B cell (primary cell): Measurements from ENCODE around the gene WASF2. TPM values are rescaled to one million over a fixed set of nuclear protein-coding genes. Genes with fewer than 3 reads are reported as not detected.

Source experiments
- ATAC-seq: fragments of 200-7000 bp; cut with Tn5 transposase; one replicate; pipeline ENCODE4 v1.10.0; 2021; ENCODE audit warnings: low read depth, mild to moderate bottlenecking, moderate number of reproducible peaks, moderate library complexity
- CTCF ChIA-PET: fragments of 350-600 bp; sonication (Branson Sonifier 250); formaldehyde crosslinking; loops from one replicate; lab custom pipeline; 2021; ENCODE audit warnings: antibody characterized with exemption, inconsistent platforms; lab: Charles Lee
- POLR2A ChIA-PET: fragments of 350-600 bp; sonication (Branson Sonifier 250); formaldehyde crosslinking; loops from one replicate; lab custom pipeline; 2021; ENCODE audit warnings: antibody characterized with exemption; lab: Charles Lee
- DNase-seq: peaks from one replicate; pipeline ENCODE4 v3.0.0; 2013
- H2AFZ ChIP-seq: 2 replicates; pipeline ENCODE4 v1.6.1; 2012; ENCODE audit warnings: mild to moderate bottlenecking, low read depth, low read length; ENCODE audit not compliant: insufficient read depth, poor library complexity, severe bottlenecking
- H3K27ac ChIP-seq, 2 donors: 1 replicate in 1 of 2; 2 replicates in 1 of 2; pipeline ENCODE4 v1.5.1; 2012 to 2013; ENCODE audit warnings: low read length in 2 of 2, mild to moderate bottlenecking in 2 of 2, moderate library complexity in 1 of 2
- H3K27me3 ChIP-seq, 4 experiments: fragments of 200-600 bp in 1 of 4; sonication (generic) in 1 of 4; replicated peaks in 1 of 4; 1 replicate in 2 of 4; 2 replicates in 2 of 4; pipeline versions ENCODE4 v1.6.1 to v1.7.0; 2013 to 2016; ENCODE audit warnings: low read length in 3 of 4, mild to moderate bottlenecking in 2 of 4, mixed read lengths in 1 of 4, moderate library complexity in 1 of 4; ENCODE audit not compliant: insufficient read depth in 4 of 4, control insufficient read depth in 3 of 4; ENCODE audit errors: control extremely low read depth in 1 of 4
- H3K36me3 ChIP-seq, 2 experiments: replicated peaks in 1 of 2; 1 replicate in 1 of 2; 2 replicates in 1 of 2; pipeline versions ENCODE4 v1.6.1 to v1.7.1; 2013; ENCODE audit warnings: low read length in 1 of 2; ENCODE audit not compliant: insufficient read depth in 2 of 2, control insufficient read depth in 1 of 2; ENCODE audit errors: control extremely low read depth in 1 of 2, extremely low read depth in 1 of 2
- H3K4me1 ChIP-seq, 2 donors: fragments of 200-600 bp in 1 of 2; sonication (generic) in 1 of 2; 1 replicate in 1 of 2; 2 replicates in 1 of 2; pipeline versions ENCODE4 v1.5.1 to v1.6.1; 2013 to 2017; ENCODE audit warnings: low read length in 2 of 2; ENCODE audit not compliant: control insufficient read depth in 2 of 2, insufficient read depth in 2 of 2
- H3K4me2 ChIP-seq: replicated peaks from 2 replicates; pipeline ENCODE3; 2012; ENCODE audit warnings: mild to moderate bottlenecking, low read depth, low read length; ENCODE audit not compliant: poor library complexity, severe bottlenecking
- H3K4me3 ChIP-seq, 5 experiments: fragments of 200-600 bp in 1 of 5; sonication (generic) in 1 of 5; 1 replicate in 3 of 5; 2 replicates in 2 of 5; pipeline versions ENCODE4 v1.5.1 to v1.7.0; 2011 to 2016; ENCODE audit warnings: low read length in 4 of 5, mild to moderate bottlenecking in 4 of 5, low read depth in 2 of 5, control low read depth in 1 of 5, moderate library complexity in 1 of 5; ENCODE audit not compliant: insufficient read depth in 1 of 5; ENCODE audit errors: control extremely low read depth in 1 of 5, extremely low read depth in 1 of 5
- H3K79me2 ChIP-seq: fragments of 200-600 bp; sonication (generic); one replicate; pipeline ENCODE4 v1.6.0; 2016; ENCODE audit warnings: low read length; ENCODE audit not compliant: control insufficient read depth, insufficient read depth
- H3K9ac ChIP-seq: fragments of 200-600 bp; sonication (generic); 2 replicates; pipeline ENCODE4 v1.6.1; 2017; ENCODE audit warnings: mild to moderate bottlenecking, low read length, moderate library complexity
- H3K9me3 ChIP-seq, 3 donors: one replicate each; pipeline versions ENCODE4 v1.6.1 to v1.7.1; 2013; ENCODE audit warnings: low read length in 2 of 3; ENCODE audit not compliant: control insufficient read depth in 2 of 3, insufficient read depth in 1 of 3; ENCODE audit errors: control extremely low read depth in 1 of 3
- H4K20me1 ChIP-seq: 2 replicates; pipeline ENCODE4 v1.6.0; 2012; ENCODE audit warnings: mild to moderate bottlenecking, low read length; ENCODE audit not compliant: insufficient read depth, control insufficient read depth, poor library complexity, severe bottlenecking
- H3K27ac Mint-ChIP-seq: one replicate; pipeline ENCODE4 v1.8.0; 2021; ENCODE audit warnings: mixed read lengths
- H3K27me3 Mint-ChIP-seq: one replicate; pipeline ENCODE4 v1.8.0; 2021; ENCODE audit warnings: mixed read lengths
- H3K4me1 Mint-ChIP-seq: one replicate; pipeline ENCODE4 v1.8.0; 2021; ENCODE audit warnings: mixed read lengths
- H3K4me3 Mint-ChIP-seq: one replicate; pipeline ENCODE4 v1.8.0; 2021; ENCODE audit warnings: mixed read lengths
- H3K9me3 Mint-ChIP-seq: one replicate; pipeline ENCODE4 v1.8.0; 2022; ENCODE audit warnings: mixed read lengths; ENCODE audit not compliant: insufficient read depth
- EZH2 ChIP-seq: IDR thresholded peaks from 2 replicates; pipeline ENCODE4 v1.6.1; 2012; ENCODE audit warnings: borderline replicate concordance, low read depth, mild to moderate bottlenecking, moderate library complexity, low read length; ENCODE audit not compliant: insufficient read depth, poor library complexity, severe bottlenecking
- WGBS: methylation state at CpG from one replicate; pipeline ENCODE4 v1.1.5; 2013; ENCODE audit warnings: missing lambda C conversion rate; ENCODE audit not compliant: insufficient coverage; 5-methylcytosine and 5-hydroxymethylcytosine counted together
- intact Hi-C: fragments of 100-400 bp; cut with micrococcal nuclease; formaldehyde crosslinking; loops from one replicate; pipeline ENCODE4 v1.10.0; 2022
- polyA plus RNA-seq: library from polyadenylated mRNA; depleted of rRNA; stranded (reverse); fragments of >200 nt; gene quantifications from 2 replicates; pipeline ENCODE4 v1.2.3, GENCODE V29; 2012
- total RNA-seq, 2 donors: library from RNA; stranded (reverse); fragments of 120-200 nt in 1 of 2; gene quantifications; 1 replicate in 1 of 2; 2 replicates in 1 of 2; pipeline versions ENCODE4 v1.2.3 to v1.2.4, GENCODE V29; 2013 to 2022
- TF ChIP-seq, protein P1 (sequence below): fragments of 200-600 bp; IDR thresholded peaks from one replicate; pipeline ENCODE4 v1.8.0; 2022; ENCODE audit warnings: antibody characterized with exemption, mild to moderate bottlenecking

Gene WASF2
- total and polyA plus RNA-seq, 2 donors (not counting 1 experiment from before 2014, with no cell fraction given) = 67.4 to 169 TPM

DNA sequence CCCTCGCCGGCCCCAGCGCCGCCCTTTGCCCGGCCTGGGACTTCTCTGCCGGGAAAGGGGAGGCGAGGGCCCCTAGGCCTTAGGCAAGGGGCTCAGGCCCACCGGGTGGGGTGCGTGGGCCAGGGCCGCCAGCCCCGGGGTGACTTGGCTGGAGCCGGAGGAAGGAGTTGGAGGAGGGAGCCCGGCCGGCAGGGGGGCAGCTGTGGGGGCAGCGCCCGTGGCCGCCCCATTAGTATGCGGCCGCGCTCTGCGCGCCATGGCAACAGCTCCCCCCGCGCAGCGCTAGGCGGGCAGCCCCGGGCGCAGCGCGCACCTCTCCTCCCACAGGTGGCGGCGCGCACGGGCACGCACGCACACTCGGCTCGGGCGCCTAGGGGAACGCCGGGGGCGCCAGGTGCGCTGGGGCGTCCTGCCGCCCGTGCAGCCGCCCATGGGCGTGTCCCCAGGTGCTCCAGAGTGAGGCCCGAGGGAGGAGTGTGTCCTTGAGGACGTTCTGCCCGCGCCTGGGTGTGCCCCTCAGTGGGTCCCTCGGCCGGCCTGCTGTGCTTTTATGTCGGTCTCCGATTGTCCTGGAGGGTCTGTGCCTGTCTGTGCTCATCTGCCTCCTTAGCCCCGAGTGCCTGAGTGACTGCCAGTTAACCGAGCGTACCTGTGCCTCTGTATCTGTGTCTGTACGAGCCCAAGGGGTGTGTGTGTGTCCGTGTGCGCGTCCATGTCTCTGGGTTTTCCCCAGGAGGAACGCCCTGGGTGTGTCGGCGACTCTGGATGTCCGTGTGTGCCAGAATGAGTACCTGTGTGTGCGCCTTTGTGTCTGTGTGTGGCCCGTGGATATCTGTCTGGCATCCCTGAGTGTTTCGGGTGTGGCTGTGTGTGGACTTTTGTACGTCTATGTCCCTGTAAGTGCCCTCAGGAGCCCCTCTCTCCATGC is 38.2 kb upstream of the WASF2 start:
- H3K4me1 Mint-ChIP-seq = peaks cover 53% of the 10 kb centered on the region
- Histone ChIP-seq H3K36me3 (no peaks in the 10 kb centered on the region), H3K4me1 (peaks cover 43 to 45% of the 10 kb centered on the region in 2 donors), H3K4me2 (peak overlapping the region; percentile 87), H3K79me2 (no peaks in the 10 kb centered on the region), H3K9ac (peak overlapping the region; percentile 63), H4K20me1 (no peaks in the 10 kb centered on the region), H3K9me3 (no peaks in the 10 kb centered on the region), H2AFZ (peak overlapping the region; percentile 68), H3K27me3 (no peaks in the 10 kb centered on the region), H3K4me3 (peak overlapping the region in 4 of 5 experiments; percentile 28 to 52 (median 45)), H3K27ac (peak overlapping the region; percentile 58 to 88)
- POLR2A ChIA-PET = interaction anchor here (3.6 kb wide), 1 partner anchor 38 kb away, joined by 38 read pairs; the partner anchor contains the start of gene WASF2
- intact Hi-C loops = loop anchor here (1.0 to 10.0 kb wide), 6 partner anchors 28 to 199 kb away; partner anchors contain the start of gene FAM76A
- peak; percentile 46 for ATAC-seq
- peak overlapping the region; percentile 94 for H3K27ac Mint-ChIP-seq
- no peaks in the 10 kb centered on the region for H3K9me3 Mint-ChIP-seq
- H3K27me3 Mint-ChIP-seq = no peaks in the 10 kb centered on the region
- peak overlapping the region; percentile 90 for H3K4me3 Mint-ChIP-seq
- CTCF ChIA-PET = interaction anchor here (0.6 to 1.9 kb wide), 4 partner anchors 40 to 135 kb away, joined by 4 to 8 read pairs (median 4); no protein-coding TSS in a partner anchor
- TF ChIP-seq, protein P1, sequence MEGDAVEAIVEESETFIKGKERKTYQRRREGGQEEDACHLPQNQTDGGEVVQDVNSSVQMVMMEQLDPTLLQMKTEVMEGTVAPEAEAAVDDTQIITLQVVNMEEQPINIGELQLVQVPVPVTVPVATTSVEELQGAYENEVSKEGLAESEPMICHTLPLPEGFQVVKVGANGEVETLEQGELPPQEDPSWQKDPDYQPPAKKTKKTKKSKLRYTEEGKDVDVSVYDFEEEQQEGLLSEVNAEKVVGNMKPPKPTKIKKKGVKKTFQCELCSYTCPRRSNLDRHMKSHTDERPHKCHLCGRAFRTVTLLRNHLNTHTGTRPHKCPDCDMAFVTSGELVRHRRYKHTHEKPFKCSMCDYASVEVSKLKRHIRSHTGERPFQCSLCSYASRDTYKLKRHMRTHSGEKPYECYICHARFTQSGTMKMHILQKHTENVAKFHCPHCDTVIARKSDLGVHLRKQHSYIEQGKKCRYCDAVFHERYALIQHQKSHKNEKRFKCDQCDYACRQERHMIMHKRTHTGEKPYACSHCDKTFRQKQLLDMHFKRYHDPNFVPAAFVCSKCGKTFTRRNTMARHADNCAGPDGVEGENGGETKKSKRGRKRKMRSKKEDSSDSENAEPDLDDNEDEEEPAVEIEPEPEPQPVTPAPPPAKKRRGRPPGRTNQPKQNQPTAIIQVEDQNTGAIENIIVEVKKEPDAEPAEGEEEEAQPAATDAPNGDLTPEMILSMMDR = no peak
- no peak for TF ChIP-seq EZH2
- peak; percentile 90 for DNase-seq
- 5% methylated on average over 70 of the region's 71 CpGs for WGBS
